Measurements from ENCODE around the gene ITPRIP.

The ITPRIP gene, protein sequence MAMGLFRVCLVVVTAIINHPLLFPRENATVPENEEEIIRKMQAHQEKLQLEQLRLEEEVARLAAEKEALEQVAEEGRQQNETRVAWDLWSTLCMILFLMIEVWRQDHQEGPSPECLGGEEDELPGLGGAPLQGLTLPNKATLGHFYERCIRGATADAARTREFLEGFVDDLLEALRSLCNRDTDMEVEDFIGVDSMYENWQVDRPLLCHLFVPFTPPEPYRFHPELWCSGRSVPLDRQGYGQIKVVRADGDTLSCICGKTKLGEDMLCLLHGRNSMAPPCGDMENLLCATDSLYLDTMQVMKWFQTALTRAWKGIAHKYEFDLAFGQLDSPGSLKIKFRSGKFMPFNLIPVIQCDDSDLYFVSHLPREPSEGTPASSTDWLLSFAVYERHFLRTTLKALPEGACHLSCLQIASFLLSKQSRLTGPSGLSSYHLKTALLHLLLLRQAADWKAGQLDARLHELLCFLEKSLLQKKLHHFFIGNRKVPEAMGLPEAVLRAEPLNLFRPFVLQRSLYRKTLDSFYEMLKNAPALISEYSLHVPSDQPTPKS

DNA sequence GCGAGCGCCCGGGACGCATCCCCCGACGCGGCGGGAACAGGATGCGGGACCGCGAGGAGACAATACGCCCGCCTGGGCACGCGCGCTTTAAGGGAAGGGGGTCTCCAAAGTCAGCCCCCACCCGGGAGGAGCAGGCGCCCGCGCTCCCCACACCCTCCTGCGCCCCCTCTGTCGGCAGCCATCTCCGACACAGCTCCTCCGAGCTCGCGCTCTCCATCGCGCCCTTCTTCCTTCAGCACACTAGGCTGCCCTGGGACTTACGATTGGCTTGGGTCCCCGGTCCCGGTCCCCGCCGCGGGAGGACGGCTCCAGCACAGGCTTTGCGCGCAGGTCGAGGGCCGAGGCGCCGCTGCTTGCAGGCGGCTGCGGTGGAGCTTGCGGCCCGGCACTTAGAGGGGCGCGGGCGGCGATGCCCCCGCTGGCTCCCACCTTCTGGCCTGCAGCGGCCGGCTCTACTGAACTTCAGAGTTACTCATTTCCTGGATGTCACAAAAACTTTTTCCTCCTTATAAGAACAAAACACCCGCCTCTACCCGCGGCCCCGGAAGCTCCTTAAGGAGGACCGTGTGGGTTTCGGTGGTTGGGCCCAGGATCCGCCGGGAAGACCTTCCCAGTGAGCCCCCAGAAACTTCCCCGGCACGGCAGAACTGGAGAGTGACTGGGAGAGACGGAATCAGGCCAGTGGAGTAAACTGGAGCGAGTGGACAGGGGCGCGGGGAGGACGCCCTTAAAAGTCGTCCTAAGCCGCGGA, at the start of gene ITPRIP:
Gene ITPRIP (minus strand): TSS at position 481 of the 751 bp plus-strand sequence. CDS start 22,414 bp downstream, outside the sequence.
- peak; percentile 65 for DNase-seq (ENCODE audit: extremely low spot score, insufficient read length, low read depth)
- FAIRE-seq = peak; percentile 69

DNA sequence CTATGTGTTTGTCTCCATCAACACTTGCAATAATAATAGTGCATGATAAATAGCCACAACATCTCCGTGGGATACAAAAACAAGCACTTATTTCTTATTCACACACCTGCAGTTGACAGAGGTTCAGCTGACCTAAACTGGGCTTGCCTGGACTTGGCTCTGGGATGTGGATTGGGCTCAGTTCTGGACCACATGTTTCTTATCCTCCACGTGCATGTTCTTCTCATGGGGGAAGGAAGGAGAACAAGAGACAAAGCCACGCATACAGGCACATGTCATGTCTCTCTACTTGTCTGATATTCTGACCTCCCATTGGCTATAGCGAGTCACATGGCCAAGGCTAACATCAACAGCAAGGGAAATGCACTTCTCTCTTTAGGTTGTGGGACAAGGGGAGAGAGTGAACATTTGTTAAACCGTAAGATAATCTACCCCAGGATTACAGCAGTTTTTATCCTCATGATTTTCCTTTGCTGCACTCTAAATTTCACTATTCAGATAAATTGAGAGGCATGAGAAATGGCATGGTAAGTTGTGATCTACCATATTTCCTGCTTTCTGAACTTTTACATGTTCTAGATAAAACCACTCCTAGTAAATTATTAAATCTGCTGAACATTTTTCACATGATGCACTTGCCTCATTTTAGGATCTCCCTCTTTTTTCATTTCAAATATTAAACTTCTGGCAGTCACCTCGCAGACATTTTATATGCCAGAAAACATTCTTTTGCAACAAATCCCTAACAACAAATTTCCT, 49.0 kb upstream of the ITPRIP start:
- peak; percentile 69 for FAIRE-seq
- DNase-seq (ENCODE audit: extremely low spot score, insufficient read length, low read depth) = peak; percentile 4

DNA sequence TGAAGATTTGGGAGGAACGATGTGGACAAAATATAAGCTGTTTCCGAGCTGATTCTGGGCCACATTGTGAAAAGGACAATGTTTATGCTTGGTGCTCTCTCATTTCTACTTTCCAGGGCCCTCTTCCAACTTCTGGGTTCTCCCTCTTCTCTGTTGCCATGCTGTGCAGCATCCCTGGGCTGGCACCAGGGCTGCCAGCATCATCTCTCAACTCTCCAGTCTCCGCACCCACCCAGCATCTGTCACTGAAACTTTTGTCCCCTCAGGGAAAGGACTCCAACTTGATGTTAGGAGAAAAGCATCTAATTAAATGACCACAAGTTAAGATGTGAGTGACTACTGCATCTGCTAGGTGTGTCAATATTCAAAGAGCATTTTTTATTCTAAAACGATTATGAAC, 42.1 kb upstream of the ITPRIP start:
- FAIRE-seq (no peak), DNase-seq (ENCODE audit: extremely low spot score, insufficient read length, low read depth) (no peak)

DNA sequence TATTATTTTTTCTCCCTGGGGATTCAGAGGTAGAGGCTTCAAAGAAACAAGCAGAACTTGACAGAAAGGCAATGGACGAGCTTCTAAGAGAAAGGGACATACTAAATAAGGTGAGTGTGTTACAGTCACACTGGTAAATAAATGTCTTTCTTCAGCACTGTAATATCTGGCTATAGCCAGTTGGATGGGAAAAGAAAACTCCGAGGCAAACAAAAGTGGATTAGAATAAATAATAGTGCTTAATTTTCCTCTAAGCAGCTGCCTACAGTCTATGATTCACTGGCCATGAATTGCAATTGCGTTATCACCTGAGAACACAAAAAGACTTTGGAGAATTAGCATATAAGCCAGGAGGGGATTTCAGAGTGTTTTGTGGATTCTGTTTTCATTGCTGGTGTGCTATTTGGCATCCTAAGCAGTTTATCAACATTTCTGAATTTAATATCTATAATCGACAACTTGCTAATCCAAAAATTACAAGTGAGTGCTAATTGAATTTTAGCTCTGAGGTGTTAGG, 38.6 kb upstream of the ITPRIP start:
- DNase-seq (ENCODE audit: extremely low spot score, insufficient read length, low read depth) (no peak), FAIRE-seq (no peak)

DNA sequence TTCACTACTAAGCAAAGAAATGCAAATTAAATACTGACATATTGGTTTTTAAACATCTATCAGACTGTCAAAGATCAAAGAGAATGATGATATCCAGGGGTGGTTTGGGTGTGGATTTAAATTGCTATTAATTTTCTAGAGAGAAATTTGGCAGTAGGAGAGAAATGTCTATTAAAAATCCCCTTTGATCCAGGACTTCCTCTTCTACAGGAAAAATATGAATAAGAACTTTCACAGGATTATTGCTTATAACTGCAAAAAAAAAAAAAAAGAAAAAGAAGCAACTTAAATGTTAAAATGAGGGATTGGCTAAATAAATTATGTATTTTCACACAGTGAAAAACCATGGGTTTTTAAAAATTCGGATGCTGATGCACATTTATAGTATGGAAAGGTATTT, 36.3 kb upstream of the ITPRIP start:
- FAIRE-seq (no peak), DNase-seq (ENCODE audit: extremely low spot score, insufficient read length, low read depth) (no peak)

DNA sequence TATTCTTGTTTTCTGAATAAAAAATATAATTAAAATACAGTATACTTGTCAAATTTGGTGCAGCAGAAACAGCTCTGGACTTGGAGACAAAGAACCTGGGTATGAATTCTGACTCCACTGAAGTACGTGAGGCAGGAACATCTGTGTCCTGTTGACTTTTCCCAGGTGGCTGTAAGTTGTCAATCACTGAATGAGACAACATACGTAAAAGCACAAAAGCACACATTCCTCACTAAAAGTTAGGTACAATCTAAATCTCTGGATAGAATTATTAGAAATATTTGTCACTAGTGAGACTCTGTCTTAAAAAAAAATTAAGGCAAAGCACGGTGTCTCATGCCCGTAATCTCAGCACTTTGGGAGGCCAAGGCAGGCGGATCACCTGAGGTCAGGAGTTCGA, 33.5 kb upstream of the ITPRIP start:
- FAIRE-seq (no peak), DNase-seq (ENCODE audit: extremely low spot score, insufficient read length, low read depth) (no peak)

DNA sequence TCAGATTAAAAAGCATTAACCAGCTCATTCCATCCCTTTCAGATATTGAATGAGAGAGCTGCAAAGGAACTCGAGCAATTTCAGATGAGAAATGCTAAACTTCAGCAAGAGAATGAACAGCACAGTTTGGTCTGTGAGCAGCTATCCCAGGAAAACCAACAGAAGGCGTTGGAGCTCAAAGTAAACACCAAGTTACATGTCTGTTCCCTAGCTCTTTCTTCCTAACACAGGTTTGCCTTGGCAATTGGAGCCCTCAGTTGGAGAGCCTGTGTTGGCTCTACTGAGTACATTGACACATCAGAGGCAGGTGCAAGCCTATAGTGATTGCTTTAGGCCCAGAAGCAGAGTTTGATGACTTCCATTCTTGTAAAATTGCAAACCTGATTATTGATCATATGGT, 30.1 kb upstream of the ITPRIP start:
- no peak for DNase-seq (ENCODE audit: extremely low spot score, insufficient read length, low read depth)

DNA sequence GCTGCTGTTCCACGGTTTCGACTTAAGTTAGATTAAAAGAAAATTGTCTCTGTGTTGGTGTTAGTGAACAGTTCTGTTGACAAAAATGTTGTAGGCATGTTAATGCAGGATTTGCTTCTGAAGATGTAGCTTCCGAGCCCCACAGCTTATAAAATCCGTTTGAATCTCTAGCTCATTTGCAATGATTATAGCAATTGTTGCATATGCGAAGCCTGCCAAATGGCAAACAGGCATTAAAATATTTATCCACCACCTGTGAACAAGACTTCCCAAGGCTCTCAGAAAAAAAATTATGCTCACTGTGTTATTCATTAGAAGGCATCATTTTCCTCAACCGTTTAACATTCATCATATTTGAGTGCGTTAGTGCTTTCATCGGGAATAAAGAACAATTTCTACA, 29.6 kb upstream of the ITPRIP start:
- FAIRE-seq = no peak
- DNase-seq (ENCODE audit: extremely low spot score, insufficient read length, low read depth) = no peak

More for the DNA sequence above, 30.1 kb upstream of the ITPRIP start:
- no peak for FAIRE-seq

DNA sequence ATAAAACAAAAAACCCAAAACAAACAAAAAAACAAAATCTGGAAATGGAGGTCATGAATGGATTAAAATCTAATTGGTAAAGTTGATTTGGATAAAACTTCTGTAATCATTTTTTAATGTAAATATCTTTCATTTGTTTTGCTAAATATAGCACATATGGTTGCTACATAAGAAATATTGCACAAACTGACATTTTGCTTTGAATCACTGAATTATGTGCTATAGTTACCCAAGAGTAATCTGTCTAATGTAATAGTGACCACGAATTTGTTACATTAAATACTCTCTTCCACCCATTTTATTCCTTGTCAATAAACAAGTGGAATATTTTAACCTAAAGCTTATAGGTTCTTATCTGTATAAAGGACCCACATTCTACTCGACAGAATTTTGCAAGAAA, 21.5 kb upstream of the ITPRIP start:
- FAIRE-seq (no peak), DNase-seq (ENCODE audit: extremely low spot score, insufficient read length, low read depth) (no peak)

DNA sequence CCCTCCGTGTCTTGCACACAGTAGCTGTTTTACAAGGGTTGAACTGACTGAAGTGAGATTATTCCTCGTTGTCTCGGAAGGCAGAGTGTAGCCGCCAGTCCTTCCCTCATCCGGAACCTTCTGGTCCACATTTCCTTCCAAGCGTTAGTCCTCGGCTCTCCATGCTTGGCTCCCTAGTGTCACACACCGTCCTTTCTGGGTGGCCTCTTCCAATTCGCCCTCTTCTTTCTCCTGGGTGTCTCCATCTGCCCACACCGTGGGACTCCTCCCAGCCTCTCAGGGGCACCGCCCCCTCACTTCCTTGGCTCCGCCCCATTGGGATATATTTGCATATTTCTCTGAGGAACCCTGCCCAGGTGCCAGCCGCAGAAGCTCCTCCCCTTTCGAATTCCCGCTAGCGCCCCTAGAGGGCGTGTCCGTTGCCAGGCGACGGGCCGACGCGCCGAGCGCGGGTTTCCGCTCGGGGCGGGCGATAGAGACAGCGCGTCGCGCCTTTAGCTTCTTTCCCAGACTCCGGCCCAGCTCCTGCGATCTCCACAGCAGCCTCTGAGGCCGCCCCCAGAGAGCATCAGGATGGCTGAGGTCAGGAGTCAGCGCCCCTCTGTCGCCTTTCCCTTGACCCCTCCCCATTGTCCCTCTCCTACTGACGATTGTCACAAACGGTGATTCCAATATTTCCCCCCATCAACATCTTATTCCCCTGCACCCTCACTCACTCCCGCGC, 15.2 kb upstream of the ITPRIP start, which contains the start of gene CFAP58:
Gene CFAP58 (plus strand): TSS at position 509 of the 724 bp plus-strand sequence. CDS start 65 bp downstream, at position 574.
- DNase-seq (ENCODE audit: extremely low spot score, insufficient read length, low read depth) (peak; percentile 59), FAIRE-seq (peak; percentile 94)

DNA sequence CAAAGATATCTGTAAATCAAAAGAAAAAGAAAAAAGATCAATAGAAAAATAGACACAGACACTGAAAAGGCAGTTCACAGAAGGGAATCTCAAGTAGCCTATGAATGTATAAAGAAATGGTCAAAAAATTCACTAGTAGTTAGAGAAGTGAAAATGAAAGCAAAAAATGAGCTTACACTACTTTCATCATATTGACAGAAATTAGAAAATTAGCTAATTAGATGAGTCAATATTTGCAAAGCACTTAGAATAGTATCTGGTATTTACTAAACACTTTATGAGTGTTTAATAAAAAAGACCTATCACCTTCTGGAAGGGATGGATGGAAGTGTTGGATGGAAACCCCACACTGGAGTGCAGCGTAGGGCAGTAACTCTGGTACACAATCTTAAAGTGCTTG, 13.7 kb upstream of the ITPRIP start:
- DNase-seq (ENCODE audit: extremely low spot score, insufficient read length, low read depth) = no peak
- FAIRE-seq = peak; percentile 12

DNA sequence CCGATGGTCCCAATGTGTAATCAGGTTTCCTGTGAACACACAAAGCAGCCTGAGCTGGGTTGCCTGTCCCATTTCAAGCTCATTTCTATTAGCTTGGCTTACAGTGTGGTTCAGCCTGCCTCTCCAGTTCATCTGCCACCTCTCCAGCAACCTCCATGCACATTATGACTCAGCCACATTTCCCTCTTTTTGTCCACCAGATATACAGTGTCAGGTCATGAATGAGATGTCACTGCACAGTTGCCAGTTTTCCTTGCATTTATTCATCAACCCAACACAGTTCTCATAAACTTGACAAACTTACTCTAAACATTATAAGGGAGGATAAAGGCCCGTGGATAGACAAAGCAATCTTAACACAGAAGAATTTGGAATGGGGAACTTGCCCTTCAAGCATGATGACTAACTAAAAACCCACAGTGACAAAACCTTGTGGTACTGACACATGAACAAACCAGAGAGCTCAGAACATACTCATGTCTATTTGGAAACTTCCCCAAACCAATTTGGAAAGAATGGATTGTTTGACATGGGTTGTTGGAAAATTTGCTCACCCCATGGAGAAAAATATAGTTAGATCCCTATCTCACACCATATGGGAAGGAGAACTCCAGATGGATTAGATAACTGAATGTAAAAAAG, 12.9 kb upstream of the ITPRIP start:
- DNase-seq (ENCODE audit: extremely low spot score, insufficient read length, low read depth) (no peak), FAIRE-seq (peak; percentile 15)

DNA sequence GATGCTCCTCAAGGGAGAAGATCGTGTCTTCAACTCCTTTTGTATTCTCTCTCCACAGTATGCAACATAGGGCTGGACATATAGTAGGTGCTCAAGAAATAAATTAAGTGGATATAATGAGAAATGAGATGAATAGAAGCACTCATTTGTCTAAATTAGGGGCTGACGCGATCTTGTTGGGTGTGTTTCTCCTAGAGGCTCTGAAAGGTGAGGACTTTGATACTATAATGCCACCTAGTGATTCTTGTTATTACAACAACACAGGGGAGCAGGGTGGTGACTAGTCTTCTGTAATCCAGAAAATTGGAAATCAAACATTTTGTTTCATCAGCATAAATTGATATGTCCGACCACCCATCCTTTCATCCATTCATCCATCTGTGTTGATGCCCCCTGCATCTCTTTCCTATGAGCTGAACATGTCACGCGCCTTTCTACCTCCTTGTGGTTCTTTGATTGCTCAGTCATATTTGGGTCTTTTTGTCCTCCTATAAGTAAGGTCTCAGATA, 11.9 kb upstream of the ITPRIP start:
- peak; percentile 78 for FAIRE-seq
- DNase-seq (ENCODE audit: extremely low spot score, insufficient read length, low read depth) = no peak

DNA sequence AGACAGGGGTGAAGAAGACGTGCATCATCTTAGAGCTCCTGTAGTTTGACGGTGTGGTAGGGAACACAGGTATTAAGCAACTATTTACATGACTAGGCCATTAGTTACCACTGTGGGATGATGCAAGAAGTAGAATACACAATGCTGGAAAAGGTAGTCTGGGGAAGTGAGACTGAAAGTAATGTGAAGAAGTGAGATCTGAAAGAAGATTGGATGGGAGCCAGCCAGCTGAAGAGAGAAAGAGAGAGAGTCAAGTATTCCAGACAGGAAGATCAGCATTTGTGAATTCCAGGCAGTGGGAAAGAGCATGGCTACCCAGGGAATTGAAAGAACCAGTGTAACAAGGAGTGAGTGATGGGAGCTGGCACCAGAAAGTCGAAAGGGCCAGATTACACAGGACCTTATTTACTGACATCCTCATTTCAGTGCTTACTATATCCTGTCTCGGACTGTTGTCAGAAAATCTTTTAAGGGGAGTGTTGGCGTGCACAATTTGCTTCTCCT, 11.4 kb upstream of the ITPRIP start:
- DNase-seq (ENCODE audit: extremely low spot score, insufficient read length, low read depth) = no peak
- peak; percentile 85 for FAIRE-seq

DNA sequence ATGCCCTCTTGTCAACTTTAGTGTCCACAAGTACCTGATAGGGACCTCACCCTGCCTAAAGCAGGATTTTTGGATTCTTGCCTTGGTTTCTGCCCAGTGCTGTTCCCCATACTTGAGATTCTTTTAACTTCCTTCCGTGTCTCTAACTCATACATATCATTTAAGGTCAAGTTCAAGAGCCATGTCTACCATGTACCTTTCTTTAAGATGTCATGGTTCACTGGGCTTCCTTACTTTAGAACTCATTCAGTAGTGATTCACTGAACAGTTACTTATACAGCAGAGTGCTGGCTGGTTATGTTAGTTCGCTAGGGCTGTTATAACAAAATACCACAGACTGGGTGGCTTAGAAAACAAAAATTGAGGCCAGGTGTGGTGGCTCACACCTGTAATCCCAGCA, 10.3 kb upstream of the ITPRIP start:
- DNase-seq (ENCODE audit: extremely low spot score, insufficient read length, low read depth) = no peak
- FAIRE-seq = no peak

DNA sequence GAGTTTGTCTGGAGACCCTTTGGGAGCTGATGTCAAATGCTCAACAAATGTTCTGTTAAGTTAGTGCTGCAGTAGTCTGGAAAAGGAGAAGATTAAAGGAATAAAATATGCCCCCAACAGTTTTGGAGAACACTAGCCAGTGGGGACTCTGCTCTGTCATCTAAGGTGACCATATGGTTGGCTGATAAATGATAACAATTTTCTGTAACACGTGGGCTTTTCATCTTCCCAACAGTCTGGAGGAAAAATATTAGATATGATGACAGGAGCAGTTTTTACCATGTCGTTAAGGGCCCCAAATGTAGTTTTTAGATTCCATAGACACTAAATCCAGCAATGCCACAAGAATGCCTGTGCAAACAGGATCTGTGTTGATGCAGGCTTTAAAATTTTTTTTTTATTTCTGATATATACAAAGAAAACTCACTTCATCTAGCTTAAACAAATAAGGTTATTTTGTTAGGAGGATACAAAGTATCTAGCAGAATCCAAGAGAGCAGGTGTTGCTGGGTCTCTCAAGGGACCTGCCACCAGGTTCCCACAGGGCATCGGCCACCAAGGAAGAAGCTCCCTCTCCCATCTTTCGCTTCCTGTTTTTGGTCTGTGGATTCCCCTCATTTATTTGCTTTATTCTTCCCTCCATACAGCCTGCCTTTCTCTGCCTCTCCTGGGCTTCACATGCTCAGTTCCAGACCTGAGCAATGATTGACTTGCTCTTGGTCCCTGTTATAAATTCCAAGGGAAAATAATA, 9.2 kb upstream of the ITPRIP start:
- DNase-seq (ENCODE audit: extremely low spot score, insufficient read length, low read depth) = no peak
- no peak for FAIRE-seq

DNA sequence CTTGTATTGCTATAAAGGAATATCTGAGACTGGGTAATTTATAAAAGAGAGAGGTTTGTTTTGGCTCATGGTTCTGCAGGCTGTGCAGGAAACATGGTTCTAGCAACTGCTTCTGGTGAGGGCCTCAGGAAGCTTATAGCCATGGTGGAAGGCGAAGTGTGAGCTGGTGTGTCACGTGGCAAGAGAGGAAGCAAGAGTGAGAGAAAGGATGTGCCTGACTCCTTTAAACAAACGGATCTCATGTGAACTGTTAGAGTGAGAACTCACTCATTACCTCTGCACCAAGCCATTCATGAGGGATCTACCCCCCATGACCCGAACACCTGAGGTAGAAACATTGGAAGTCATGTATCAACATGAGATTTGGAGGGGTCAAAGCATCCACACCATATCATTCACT, 7.7 kb upstream of the ITPRIP start:
- FAIRE-seq (no peak), DNase-seq (ENCODE audit: extremely low spot score, insufficient read length, low read depth) (no peak)

DNA sequence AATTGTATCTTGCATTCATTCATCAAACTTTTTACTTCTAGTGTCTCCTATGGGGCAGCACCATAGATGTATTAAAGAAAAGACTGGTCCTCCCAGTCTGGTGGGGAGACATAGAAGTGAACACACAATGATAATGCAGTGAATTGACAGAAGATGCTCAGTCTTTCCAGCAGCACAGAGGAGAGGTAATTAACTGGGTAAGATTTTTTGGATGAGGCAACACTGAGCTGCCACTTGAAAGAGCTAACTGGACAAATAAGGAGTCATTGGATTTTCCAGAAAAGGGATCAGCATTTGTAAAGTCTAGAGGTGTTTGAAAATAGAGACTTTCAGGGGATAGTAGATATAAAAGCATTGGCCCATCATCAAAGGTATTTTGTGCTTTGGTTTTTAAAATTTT, 7.2 kb upstream of the ITPRIP start:
- DNase-seq (ENCODE audit: extremely low spot score, insufficient read length, low read depth) (no peak), FAIRE-seq (no peak)

All from GM18507 (cell line).